Subcutaneous abdominal adipose tissue (tissue), 5 donors: ENCODE results near the gene AMFR.

Experiments
- H3K27ac ChIP-seq: one replicate; pipeline ENCODE4 v1.7.0; 2013; ENCODE audit warnings: low read depth, mild to moderate bottlenecking, inconsistent platforms, low read length, moderate library complexity
- H3K27me3 ChIP-seq, 5 donors: one replicate each; pipeline ENCODE4 v1.7.0; 2013; ENCODE audit warnings: low read length in 5 of 5, inconsistent platforms in 1 of 5; ENCODE audit not compliant: control insufficient read depth in 5 of 5, insufficient read depth in 4 of 5
- H3K36me3 ChIP-seq, 5 donors: one replicate each; pipeline ENCODE4 v1.7.0; 2013; ENCODE audit warnings: low read length in 5 of 5; ENCODE audit not compliant: control insufficient read depth in 5 of 5, insufficient read depth in 5 of 5
- H3K4me1 ChIP-seq, 5 donors: one replicate each; pipeline ENCODE4 v1.7.0; 2013; ENCODE audit warnings: low read length in 5 of 5, mild to moderate bottlenecking in 3 of 5, moderate library complexity in 1 of 5; ENCODE audit not compliant: control insufficient read depth in 5 of 5, insufficient read depth in 5 of 5
- H3K4me3 ChIP-seq, 5 donors: one replicate each; pipeline ENCODE4 v1.7.0; 2013; ENCODE audit warnings: low read length in 5 of 5, low read depth in 1 of 5
- H3K9ac ChIP-seq, 5 donors: one replicate each; pipeline ENCODE4 v1.7.0; 2013; ENCODE audit warnings: low read length in 5 of 5, mild to moderate bottlenecking in 4 of 5, moderate library complexity in 3 of 5
- H3K9me3 ChIP-seq, 5 donors: one replicate each; pipeline ENCODE4 v1.7.0; 2013; ENCODE audit warnings: low read length in 5 of 5; ENCODE audit not compliant: control insufficient read depth in 5 of 5
- donor health status: healthy.
- donor health status: healthy.
- donor health status: healthy.
- donor health status: healthy.
- donor health status: healthy.

The AMFR gene

GRCh38 chr16:56366945-56367344 is 58.4 kb downstream of the AMFR start:
- Histone ChIP-seq H3K27ac (no peak overlapping the region), H3K4me3 (no peak overlapping the region), H3K4me1 (peaks cover 1 to 16% (median 6%) of the 10 kb centered on the region in 5 donors), H3K36me3 (peaks cover 6 to 73% (median 68%) of the 10 kb centered on the region in 5 donors), H3K27me3 (no peaks in the 10 kb centered on the region), H3K9me3 (no peaks in the 10 kb centered on the region), H3K9ac (no peak overlapping the region)

GRCh38 chr16:56365552-56365951 is 59.8 kb downstream of the AMFR start:
- no peak overlapping the region for H3K9ac ChIP-seq
- H3K9me3 ChIP-seq, result no peaks in the 10 kb centered on the region
- no peak overlapping the region for H3K27ac ChIP-seq
- H3K27me3 ChIP-seq, result no peaks in the 10 kb centered on the region
- H3K36me3 ChIP-seq, result peaks cover 6 to 81% (median 71%) of the 10 kb centered on the region in 5 donors
- H3K4me3 ChIP-seq, result no peak overlapping the region
- peaks cover 0 to 3% (median 1%) of the 10 kb centered on the region in 5 donors for H3K4me1 ChIP-seq

- Histone ChIP-seq H3K27me3 (no peaks in the 10 kb centered on the region), H3K4me3 (no peak overlapping the region), H3K9me3 (no peaks in the 10 kb centered on the region), H3K9ac (no peak overlapping the region), H3K4me1 (no peaks in the 10 kb centered on the region), H3K27ac (no peak overlapping the region), H3K36me3 (peaks cover 6 to 87% (median 78%) of the 10 kb centered on the region in 5 donors)
These were observed 60.5 kb downstream of the AMFR start for GRCh38 chr16:56364865-56365264.

- H3K4me1 ChIP-seq, result no peaks in the 10 kb centered on the region
- no peak overlapping the region for H3K4me3 ChIP-seq
- no peaks in the 10 kb centered on the region for H3K9me3 ChIP-seq
- no peaks in the 10 kb centered on the region for H3K27me3 ChIP-seq
- peaks cover 6 to 81% (median 75%) of the 10 kb centered on the region in 5 donors for H3K36me3 ChIP-seq
- no peak overlapping the region for H3K27ac ChIP-seq
- no peak overlapping the region for H3K9ac ChIP-seq
These were observed 61.4 kb downstream of the AMFR start for GRCh38 chr16:56363781-56364565.

GRCh38 chr16:56363181-56363716 is 62.1 kb downstream of the AMFR start:
- H3K4me3 ChIP-seq, result no peak overlapping the region
- no peaks in the 10 kb centered on the region for H3K9me3 ChIP-seq
- H3K4me1 ChIP-seq, result no peaks in the 10 kb centered on the region
- peaks cover under 1 to 73% (median 68%) of the 10 kb centered on the region in 5 donors for H3K36me3 ChIP-seq
- H3K27ac ChIP-seq, result no peak overlapping the region
- no peak overlapping the region for H3K9ac ChIP-seq
- H3K27me3 ChIP-seq, result no peaks in the 10 kb centered on the region

GRCh38 chr16:56362706-56363105 is 62.6 kb downstream of the AMFR start:
- Histone ChIP-seq H3K9me3 (no peaks in the 10 kb centered on the region), H3K4me1 (no peaks in the 10 kb centered on the region), H3K36me3 (peaks cover 0 to 68% (median 62%) of the 10 kb centered on the region in 5 donors), H3K27me3 (no peaks in the 10 kb centered on the region), H3K4me3 (no peak overlapping the region), H3K27ac (no peak overlapping the region), H3K9ac (no peak overlapping the region)

GRCh38 chr16:56362057-56362655 is 63.2 kb downstream of the AMFR start:
- Histone ChIP-seq H3K9ac (no peak overlapping the region), H3K4me1 (peaks cover 0 to 4% (median 3%) of the 10 kb centered on the region in 5 donors), H3K36me3 (peaks cover 0 to 62% (median 57%) of the 10 kb centered on the region in 5 donors), H3K9me3 (no peaks in the 10 kb centered on the region), H3K27me3 (no peaks in the 10 kb centered on the region), H3K27ac (no peak overlapping the region), H3K4me3 (no peak overlapping the region)

- H3K9me3 ChIP-seq, result no peaks in the 10 kb centered on the region
- H3K9ac ChIP-seq, result no peak overlapping the region
- H3K36me3 ChIP-seq, result peaks cover 0 to 50% (median 45%) of the 10 kb centered on the region in 5 donors
- H3K4me1 ChIP-seq, result peaks cover 0 to 15% (median 13%) of the 10 kb centered on the region in 5 donors
- no peaks in the 10 kb centered on the region for H3K27me3 ChIP-seq
- no peak overlapping the region for H3K27ac ChIP-seq
- no peak overlapping the region for H3K4me3 ChIP-seq
These were observed 65.0 kb downstream of the AMFR start for GRCh38 chr16:56360117-56361008.

GRCh38 chr16:56357765-56358322 is 67.5 kb downstream of the AMFR start:
- Histone ChIP-seq H3K9me3 (no peaks in the 10 kb centered on the region), H3K4me3 (no peak overlapping the region), H3K27me3 (no peaks in the 10 kb centered on the region), H3K9ac (no peak overlapping the region), H3K27ac (no peak overlapping the region), H3K4me1 (peaks cover 0 to 15% (median 13%) of the 10 kb centered on the region in 5 donors), H3K36me3 (peaks cover 0 to 24% (median 21%) of the 10 kb centered on the region in 5 donors)
